ENCODE data around the gene SEC16A. TPM values are rescaled to one million over a fixed set of nuclear protein-coding genes. Genes with fewer than 3 reads are reported as not detected.

The SEC16A gene
- total and polyA plus RNA-seq, 2 experiments from 2014 or later = 42.0 to 42.7 TPM

- Histone ChIP-seq H3K27me3 (no peaks in the 10 kb centered on the region), H3K4me2 (no peak overlapping the region), H3K9me2 (replicated peaks; ENCODE audit: insufficient read depth) (no peaks in the 10 kb centered on the region), H3K9me3 (ENCODE audit: low read depth) (no peaks in the 10 kb centered on the region), H3K79me2 (no peaks in the 10 kb centered on the region), H3K4me3 (no peak overlapping the region), H3K4me1 (ENCODE audit: insufficient read depth) (peaks cover 19% of the 10 kb centered on the region), H3K36me3 (replicated peaks; ENCODE audit: insufficient read depth, low read depth) (no peaks in the 10 kb centered on the region), H3K27ac (no peak overlapping the region), H2AFZ (no peak overlapping the region), H4K20me1 (ENCODE audit: insufficient read depth, poor library complexity, severe bottlenecking) (no peaks in the 10 kb centered on the region)
- no peak for DNase-seq (ENCODE audit: low spot score)
- TF ChIP-seq EZH2 (IDR thresholded peaks at IDR 0.05; ENCODE audit: borderline replicate concordance) = no peak
- no peak for TF ChIP-seq CTCF (IDR thresholded peaks at IDR 0.05; ENCODE audit: poor library complexity)
- TF ChIP-seq EZH2phosphoT487 (IDR thresholded peaks at IDR 0.05; ENCODE audit: low read depth, severe bottlenecking, unreplicated experiment) = no peak
- 89% methylated on average over 17 of the region's 19 CpGs for WGBS (ENCODE audit: low lambda C conversion rate, missing lambda C conversion rate)
Observed at GRCh38 chr9:136516191-136516654, 33.4 kb upstream of the SEC16A start.

- DNase-seq (ENCODE audit: low spot score) = no peak
- no peaks in the 10 kb centered on the region for H3K9me3 ChIP-seq (ENCODE audit: low read depth)
- no peaks in the 10 kb centered on the region for H4K20me1 ChIP-seq (ENCODE audit: insufficient read depth, poor library complexity, severe bottlenecking)
- no peaks in the 10 kb centered on the region for H3K27me3 ChIP-seq
- no peak overlapping the region for H3K27ac ChIP-seq
- TF ChIP-seq EZH2phosphoT487 (IDR thresholded peaks at IDR 0.05; ENCODE audit: low read depth, severe bottlenecking, unreplicated experiment) (no peak), EZH2 (IDR thresholded peaks at IDR 0.05; ENCODE audit: borderline replicate concordance) (no peak), CTCF (IDR thresholded peaks at IDR 0.05; ENCODE audit: poor library complexity) (no peak)
- no peak overlapping the region for H3K4me2 ChIP-seq
- peaks cover 9% of the 10 kb centered on the region for H3K4me1 ChIP-seq (ENCODE audit: insufficient read depth)
- H3K9me2 ChIP-seq (replicated peaks; ENCODE audit: insufficient read depth) = no peaks in the 10 kb centered on the region
- H2AFZ ChIP-seq = no peak overlapping the region
- no peak overlapping the region for H3K4me3 ChIP-seq
- no peaks in the 10 kb centered on the region for H3K79me2 ChIP-seq
- 98% methylated on average over 17 of the region's 28 CpGs for WGBS (ENCODE audit: low lambda C conversion rate, missing lambda C conversion rate)
- H3K36me3 ChIP-seq (replicated peaks; ENCODE audit: insufficient read depth, low read depth) = no peaks in the 10 kb centered on the region
Observed at GRCh38 chr9:136515276-136515675, 32.4 kb upstream of the SEC16A start.

GRCh38 chr9:136514022-136514714, 31.3 kb upstream of the SEC16A start:
- H3K9me2 ChIP-seq (replicated peaks; ENCODE audit: insufficient read depth) = no peaks in the 10 kb centered on the region
- TF ChIP-seq EZH2 (IDR thresholded peaks at IDR 0.05; ENCODE audit: borderline replicate concordance) (no peak), CTCF (IDR thresholded peaks at IDR 0.05; ENCODE audit: poor library complexity) (no peak), EZH2phosphoT487 (IDR thresholded peaks at IDR 0.05; ENCODE audit: low read depth, severe bottlenecking, unreplicated experiment) (no peak)
- H3K36me3 ChIP-seq (replicated peaks; ENCODE audit: insufficient read depth, low read depth) = no peaks in the 10 kb centered on the region
- no peaks in the 10 kb centered on the region for H3K9me3 ChIP-seq (ENCODE audit: low read depth)
- H4K20me1 ChIP-seq (ENCODE audit: insufficient read depth, poor library complexity, severe bottlenecking) = no peaks in the 10 kb centered on the region
- H3K27me3 ChIP-seq = no peaks in the 10 kb centered on the region
- H3K4me1 ChIP-seq (ENCODE audit: insufficient read depth) = no peaks in the 10 kb centered on the region
- H3K27ac ChIP-seq = no peak overlapping the region
- no peak overlapping the region for H3K4me3 ChIP-seq
- 95% methylated on average over 28 of the region's 29 CpGs for WGBS (ENCODE audit: low lambda C conversion rate, missing lambda C conversion rate)
- DNase-seq (ENCODE audit: low spot score) = no peak
- H3K4me2 ChIP-seq = no peak overlapping the region
- H3K79me2 ChIP-seq = no peaks in the 10 kb centered on the region
- no peak overlapping the region for H2AFZ ChIP-seq
